GM21381 (cell line): ENCODE results near the gene PAX2.

Experiments
- ATAC-seq: cut with Tn5 transposase; IDR thresholded peaks from one replicate; pipeline ENCODE4 v1.9.1; 2021; ENCODE audit warnings: mild to moderate bottlenecking, moderate library complexity; ENCODE audit not compliant: unreplicated experiment

Gene PAX2

GRCh38 chr10:100750291-100751210 lies 5.2 kb downstream of the PAX2 start:
- no peak for ATAC-seq

DNA sequence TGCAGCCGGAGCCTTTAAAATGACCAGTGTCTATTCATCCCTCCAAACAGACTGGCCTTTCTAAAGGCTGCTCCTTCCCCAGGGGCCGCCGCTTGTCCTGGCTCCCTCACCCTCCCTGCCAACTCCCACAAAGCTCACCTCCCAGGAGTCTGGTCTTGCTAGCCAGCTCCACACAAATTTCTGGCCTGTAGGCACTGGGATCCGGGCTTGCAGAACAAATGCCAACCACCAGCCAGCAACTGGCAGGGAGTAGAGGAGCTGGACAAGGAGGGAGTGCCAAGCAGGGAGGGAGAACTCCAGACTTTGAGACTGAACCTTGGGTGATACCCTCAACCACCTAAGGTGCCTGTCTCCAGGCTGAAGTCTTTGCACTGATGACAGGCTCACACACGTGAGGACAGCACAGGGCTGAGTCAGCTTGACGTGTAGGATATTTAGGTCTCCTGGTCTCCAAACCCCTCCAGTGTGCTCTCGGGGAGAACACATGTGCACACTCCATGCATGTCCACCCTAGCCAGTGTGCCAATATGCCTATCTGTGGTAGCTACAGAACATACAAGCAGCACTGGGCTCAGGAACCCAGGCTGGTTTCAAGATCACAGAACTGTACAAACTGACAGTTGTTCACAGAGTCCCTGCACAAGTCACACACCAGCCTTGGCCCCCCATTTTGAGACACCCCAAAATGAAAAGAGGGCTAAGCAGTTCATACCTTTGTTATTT lies 6.0 kb downstream of the PAX2 start:
- ATAC-seq, result no peak

DNA sequence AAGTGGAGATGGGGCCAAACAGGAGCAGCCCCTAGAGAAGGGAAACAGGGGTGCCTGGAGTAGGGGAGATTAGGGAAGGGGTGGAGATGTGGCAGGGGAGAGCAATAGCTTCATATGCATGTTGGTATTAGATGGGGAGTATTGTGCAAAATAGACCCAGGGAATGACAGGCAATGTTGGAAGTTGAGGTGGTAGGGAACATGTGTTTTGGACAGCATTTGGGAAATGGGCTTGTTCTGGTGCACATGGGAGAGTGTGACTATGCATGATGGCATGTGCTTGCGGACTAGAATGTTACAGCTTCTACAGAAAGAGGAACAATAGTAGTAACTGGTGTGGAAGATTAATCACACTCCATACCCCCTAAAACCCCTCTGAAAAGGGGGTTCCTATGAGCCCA lies 10.4 kb downstream of the PAX2 start:
- no peak for ATAC-seq

DNA sequence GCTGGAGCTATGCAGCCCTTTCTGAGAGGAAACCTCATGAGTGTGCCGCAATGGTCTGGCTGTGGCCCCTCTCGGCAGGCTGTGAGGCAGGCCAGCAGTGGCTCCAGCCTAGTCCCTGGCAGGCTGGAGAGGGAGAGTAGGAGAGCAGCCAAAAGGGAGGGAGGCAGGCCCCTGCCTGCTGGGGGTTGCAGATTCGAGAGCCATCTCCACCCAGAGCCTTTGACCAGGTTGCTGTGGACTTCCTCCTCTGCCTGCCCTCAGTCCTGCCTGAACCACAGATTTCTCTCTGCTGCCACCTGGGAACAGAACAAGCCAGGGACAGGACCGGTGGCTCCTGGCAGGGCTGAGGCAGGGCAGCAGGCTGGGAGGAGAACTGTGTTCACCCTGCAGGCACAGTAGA lies 13.9 kb downstream of the PAX2 start:
- no peak for ATAC-seq

- ATAC-seq, result no peak
These were observed 15.3 kb downstream of the PAX2 start for GRCh38 chr10:100760726-100761125.

DNA sequence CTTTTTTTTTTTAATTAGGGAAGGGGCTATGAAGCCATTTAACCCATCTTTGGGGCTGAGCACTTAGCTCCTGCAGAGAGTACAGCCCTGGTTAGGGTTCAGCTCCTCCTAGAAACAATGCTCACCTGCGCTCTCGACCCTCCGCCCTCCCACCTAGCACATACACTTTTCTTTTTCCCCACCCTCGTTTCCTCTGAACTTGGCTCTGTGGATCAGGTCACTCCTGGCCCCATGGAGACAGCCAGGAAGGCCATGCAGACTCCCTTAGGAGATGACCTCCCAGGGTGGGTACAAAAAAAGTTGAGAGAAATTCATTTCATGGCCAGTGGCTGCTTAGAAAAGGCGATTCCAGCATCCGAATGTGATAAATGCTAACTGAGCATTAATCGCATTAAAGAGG lies 15.8 kb downstream of the PAX2 start:
- ATAC-seq, result no peak

DNA sequence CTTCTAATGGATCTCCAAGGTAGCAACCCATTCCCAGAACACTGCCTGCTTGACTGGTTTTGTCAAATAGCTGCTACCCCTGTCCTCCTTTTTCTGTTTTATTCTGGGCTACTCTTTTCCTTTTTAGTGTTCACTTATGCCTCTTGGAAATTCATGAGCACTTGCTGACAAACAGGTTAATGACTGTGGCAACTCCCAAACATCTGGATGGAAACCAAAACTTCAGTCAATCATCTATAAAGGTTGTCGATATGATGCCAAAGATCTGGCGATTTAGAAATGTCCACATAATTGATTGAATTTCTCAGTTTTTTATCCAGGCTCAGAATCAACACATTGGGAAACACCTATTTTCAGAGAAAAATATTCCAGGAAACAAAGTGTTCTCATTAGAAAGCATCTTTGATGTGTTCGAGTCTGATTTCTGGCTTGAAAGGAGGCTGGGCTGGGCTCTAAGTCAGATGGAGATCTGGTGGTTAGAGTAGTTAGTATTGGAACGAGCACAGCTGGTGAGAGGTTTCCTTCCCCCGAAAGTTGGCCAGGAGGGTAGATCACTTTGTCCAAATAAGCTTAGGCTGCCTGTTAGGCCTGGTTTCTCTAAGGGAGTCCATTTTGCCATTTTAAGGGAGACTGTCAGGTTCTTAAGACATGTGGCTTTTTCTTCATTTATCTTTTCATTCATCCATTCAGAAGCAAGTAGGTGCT lies 17.8 kb downstream of the PAX2 start:
- ATAC-seq, result no peak

DNA sequence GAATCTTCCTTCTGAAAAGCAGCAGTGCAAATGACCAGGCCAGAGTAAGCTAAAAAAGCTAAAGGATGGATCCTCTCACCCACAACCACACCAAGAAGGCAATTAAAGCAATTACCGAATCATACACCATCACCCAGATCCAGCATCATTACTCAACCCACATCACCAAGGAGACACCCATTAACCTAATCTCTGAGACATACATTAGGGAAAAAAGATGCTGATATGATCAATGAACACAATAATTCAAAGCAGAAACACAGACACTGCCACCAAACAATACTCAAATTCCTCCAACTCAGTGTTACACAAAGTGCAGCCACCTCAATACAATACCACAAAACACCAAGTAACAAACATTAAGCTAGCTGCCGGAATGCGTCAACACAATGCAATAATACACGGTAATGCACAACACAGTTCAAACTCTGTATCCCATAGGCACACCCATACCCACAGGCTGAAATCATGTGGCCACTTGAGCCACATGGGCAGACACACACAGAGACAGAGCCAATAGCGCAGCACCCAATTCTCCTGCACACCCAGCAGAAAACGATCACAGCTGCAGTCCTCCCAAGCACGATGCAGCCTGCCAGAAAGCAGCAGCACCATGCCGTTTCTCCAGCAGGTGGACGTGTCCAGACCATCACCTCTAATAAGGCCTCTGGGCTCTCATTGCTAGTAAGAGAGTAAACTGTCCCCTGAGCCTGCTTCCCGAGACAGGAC lies 21.5 kb downstream of the PAX2 start:
- ATAC-seq, result no peak

- ATAC-seq, result no peak
These were observed 22.0 kb downstream of the PAX2 start for GRCh38 chr10:100767422-100767775.

DNA sequence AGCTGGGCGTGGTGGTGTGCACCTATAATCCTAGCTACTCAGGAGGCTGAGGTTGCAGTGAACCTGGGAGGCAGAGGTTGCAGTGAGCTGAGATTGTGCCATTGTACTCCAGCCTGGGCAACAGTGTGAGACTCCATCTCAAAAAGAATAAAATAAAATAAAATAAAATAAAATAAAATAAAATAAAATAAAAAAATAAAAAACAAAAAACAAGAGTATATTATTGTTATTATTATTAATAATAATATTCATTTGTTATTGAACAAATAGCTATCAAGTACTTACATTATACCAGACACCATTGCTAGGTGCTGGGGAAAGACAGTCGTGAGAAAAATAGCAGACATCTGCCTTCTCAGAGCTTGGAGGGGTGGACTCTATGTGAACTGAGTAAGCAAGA lies 24.1 kb downstream of the PAX2 start:
- ATAC-seq, result no peak

DNA sequence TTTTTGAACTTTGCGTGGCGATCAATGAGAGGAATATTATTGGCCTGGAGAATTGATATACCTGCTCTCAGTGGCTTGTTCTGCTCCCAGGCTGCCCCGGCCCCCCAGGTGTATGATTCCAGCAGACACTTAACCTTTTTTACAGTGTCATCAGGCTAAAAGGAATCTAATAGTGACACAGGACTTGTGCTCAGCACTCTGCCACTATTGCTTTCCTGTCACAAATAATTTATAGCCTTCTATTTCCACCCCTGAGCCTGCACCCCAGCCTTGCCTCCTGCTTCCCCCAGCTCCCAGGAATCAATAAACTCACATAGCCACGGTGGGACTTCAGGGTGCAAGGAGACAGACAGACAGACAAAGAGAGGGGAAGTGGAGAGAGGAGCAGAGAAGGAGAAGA lies 28.3 kb downstream of the PAX2 start:
- no peak for ATAC-seq

DNA sequence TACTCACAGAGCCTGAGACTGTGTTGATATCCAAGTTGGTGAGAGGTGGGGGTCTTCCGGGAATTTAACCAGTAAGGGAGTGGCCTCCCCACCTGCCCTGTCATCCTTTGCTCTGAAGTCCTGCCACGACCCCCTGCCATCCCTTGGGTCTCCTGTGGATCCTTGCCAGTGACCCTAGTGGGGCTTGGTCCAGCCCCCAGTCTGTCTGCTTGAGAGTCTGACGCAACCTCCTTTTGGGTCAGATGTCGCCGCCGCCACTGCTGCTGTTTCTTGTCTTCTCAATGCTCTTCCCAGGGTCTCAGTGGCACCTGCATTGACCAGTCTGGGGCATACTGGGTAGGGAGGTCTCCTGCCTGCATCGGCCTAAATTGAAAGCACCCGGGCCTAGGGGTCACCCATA lies 28.8 kb downstream of the PAX2 start:
- no peak for ATAC-seq

GRCh38 chr10:100774876-100775275 lies 29.5 kb downstream of the PAX2 start:
- ATAC-seq, result no peak

DNA sequence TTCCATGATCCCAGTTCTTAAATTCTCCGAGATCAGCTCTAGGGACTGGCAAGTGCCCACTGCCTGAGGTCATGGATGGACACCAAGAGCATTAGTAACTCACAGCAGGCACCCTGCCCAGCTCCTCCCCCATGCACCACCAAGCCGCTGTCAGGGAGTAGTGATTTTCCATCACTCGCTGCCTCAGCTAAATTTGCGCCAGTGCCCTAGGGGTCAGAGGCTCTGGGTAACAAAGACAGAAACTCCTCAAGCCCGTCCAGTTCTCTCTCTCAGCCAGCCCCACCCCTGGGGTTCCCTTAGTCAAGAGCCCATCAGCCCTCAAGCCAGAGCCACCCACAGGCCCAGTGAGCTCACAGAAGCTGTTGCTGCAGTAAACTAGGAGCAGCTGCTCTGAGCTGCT lies 30.0 kb downstream of the PAX2 start:
- no peak for ATAC-seq

DNA sequence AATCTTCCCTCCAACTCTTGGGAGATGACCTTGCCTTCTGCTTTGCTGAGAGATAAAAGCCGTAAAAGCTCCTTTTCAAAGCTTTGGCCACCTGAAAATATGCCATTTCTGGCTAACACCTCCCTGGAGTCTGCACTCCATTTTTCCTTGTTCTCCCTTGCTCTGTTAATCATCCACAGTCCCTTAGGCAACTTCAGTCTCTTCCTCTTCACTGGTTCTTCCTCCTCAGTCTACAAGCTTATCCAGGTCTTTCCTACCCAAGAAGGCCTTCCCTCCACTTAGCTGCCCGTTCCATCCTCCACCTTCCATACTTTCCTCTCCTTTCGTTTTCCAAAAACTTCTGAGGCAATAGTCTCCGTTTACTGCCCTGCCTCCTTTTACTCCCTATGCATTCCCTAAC lies 30.5 kb downstream of the PAX2 start:
- no peak for ATAC-seq

DNA sequence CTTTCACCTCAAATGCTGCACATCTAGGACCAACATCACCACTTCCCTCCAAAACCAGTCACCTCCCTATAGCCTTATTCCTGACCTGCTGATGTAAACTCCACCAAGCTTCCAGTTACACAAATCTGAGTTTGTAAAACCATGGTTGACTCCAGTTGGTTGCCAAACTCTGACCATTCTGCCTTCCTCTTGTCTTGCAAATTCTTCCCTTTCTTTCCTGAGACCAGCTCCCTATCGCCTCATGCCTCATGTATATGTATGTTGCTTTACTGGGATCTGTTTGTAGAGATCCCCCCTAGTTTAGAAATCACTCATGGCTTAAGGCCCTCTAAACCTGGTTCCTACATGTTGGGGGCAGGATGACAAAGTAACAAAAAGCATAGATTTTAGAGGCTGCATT lies 31.3 kb downstream of the PAX2 start:
- no peak for ATAC-seq

DNA sequence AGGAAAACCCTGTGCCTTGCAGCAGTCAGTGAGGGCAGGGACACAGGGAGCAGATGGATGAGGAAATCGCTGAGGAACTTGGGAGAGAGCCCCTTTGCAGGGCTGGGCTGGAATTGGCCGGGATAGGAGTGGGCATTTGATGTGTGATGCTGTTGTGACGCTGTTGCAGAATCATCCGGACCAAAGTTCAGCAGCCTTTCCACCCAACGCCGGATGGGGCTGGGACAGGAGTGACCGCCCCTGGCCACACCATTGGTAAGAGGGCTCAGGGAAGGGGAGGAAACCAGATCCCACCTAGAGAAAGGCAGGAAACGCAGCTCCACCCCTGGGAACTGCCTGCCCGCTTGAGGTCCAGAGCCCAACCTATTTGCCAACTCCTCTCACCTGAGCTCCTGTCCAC lies 33.9 kb downstream of the PAX2 start:
- ATAC-seq, result no peak

DNA sequence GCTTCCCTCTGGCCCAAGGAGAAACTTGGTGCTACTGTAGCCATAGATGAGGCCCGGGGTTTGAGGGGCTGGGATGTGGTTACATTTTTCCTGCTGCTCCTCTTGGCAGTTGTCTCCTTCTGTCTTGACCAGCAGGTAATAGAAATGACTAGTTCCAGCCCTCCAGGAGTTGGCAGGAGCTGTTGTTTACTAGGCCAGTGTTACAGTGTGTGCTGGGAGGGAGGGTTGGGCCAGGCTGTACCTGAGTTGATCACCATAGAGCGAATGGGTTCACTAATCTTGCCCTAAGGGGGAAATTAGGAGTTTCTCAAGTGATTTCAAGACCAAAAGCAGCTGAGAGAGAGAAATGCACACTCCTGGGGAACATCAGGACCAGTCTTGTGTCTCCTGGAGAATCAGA lies 34.9 kb downstream of the PAX2 start:
- no peak for ATAC-seq

DNA sequence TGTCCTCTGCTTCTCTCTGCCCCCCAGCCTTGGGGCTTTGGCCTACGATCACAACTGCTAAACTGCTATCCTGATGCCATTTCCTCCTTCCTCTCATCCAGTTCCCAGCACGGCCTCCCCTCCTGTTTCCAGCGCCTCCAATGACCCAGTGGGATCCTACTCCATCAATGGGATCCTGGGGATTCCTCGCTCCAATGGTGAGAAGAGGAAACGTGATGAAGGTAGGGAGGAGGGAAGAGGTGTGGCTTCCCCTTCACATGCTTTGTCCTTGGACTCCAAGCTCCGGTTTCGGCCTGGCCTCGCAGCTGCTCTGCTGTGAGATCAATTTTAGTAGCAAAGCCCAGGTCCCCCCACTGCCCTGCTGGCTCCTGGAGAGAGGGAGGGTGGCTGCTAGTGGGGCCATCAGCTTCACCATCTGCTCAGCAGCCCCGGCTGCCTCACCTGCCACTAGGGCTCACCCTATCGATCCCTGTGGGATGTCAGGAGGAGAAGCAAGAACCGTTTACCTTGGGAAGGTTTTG lies 35.8 kb downstream of the PAX2 start:
- ATAC-seq, result no peak

GRCh38 chr10:100782461-100783244 lies 37.3 kb downstream of the PAX2 start:
- ATAC-seq, result no peak
